K562 (cell line): Measurements from ENCODE around the gene TOM1. TPM values are rescaled to one million over a fixed set of nuclear protein-coding genes. Genes with fewer than 3 reads are reported as not detected.

ENCODE experiments used
- ATAC-seq: fragments of 200-7000 bp; cut with Tn5 transposase; 3 replicates; pipeline ENCODE4 v1.9.1; 2020; ENCODE audit warnings: moderate library complexity
- BruUV-seq: library from RNA; stranded (reverse); fragments of 400-500 nt; replicated peaks from 2 replicates; lab custom pipeline; 2021; lab: Mats Ljungman, UMichigan
- CTCF ChIA-PET: fragments of 300-600 bp; formaldehyde crosslinking; extraction: SDS; loops from one replicate; lab custom pipeline; 2021; ENCODE audit warnings: low intra/inter-chr PET ratio; lab: Yijun Ruan, JAX
- POLR2A ChIA-PET: fragments of 300-600, 350-650 bp; sonication (Branson Sonifier 250); formaldehyde crosslinking; extraction: SDS; loops from one replicate; lab custom pipeline; 2021; ENCODE audit warnings: antibody characterized with exemption, inconsistent platforms; lab: Yijun Ruan, JAX
- DNase-seq, 4 experiments: peaks; one replicate each; pipeline versions ENCODE4 v3.0.0 to v3.0.0-alpha.2; 2011 to 2018; ENCODE audit warnings: low spot score in 3 of 4, mixed read lengths in 3 of 4; ENCODE audit errors: extremely low read depth in 1 of 4
- FAIRE-seq: peaks from 2 replicates; lab custom pipeline; 2011; peaks lifted over from hg19 to GRCh38; lab: Jason Lieb, UNC
- H2AFZ ChIP-seq: 2 replicates; pipeline ENCODE4 v1.6.0; 2011; ENCODE audit warnings: low read depth, low read length, control low read depth, inconsistent platforms
- H3K27ac ChIP-seq: fragments of 200-600 bp; 3 replicates; pipeline ENCODE4 v1.8.0; 2011; ENCODE audit warnings: low read depth, mild to moderate bottlenecking, control low read depth, inconsistent platforms, low read length, moderate library complexity, mixed read lengths; ENCODE audit errors: extremely low read depth
- H3K27me3 ChIP-seq, 2 experiments: fragments of 300-600 bp in 1 of 2; 2 replicates in 1 of 2; 3 replicates in 1 of 2; pipeline versions ENCODE4 v1.6.0 to v1.8.0; 2011; ENCODE audit warnings: inconsistent platforms in 2 of 2, low read length in 2 of 2, mild to moderate bottlenecking in 1 of 2, mixed read lengths in 1 of 2, moderate library complexity in 1 of 2; ENCODE audit not compliant: control insufficient read depth in 2 of 2, insufficient read depth in 2 of 2
- H3K36me3 ChIP-seq: fragments of 300-600 bp; 3 replicates; pipeline ENCODE4 v1.8.0; 2011; ENCODE audit warnings: mild to moderate bottlenecking, low read length, inconsistent platforms; ENCODE audit not compliant: control insufficient read depth, insufficient read depth
- H3K4me1 ChIP-seq, 2 experiments: fragments of 200-600 bp in 1 of 2; replicated peaks in 1 of 2; 2 replicates in 1 of 2; 3 replicates in 1 of 2; pipeline versions ENCODE4 v1.5.1 to v1.8.0; 2011; ENCODE audit warnings: inconsistent platforms in 2 of 2, low read length in 2 of 2, mild to moderate bottlenecking in 1 of 2, mixed read lengths in 1 of 2, moderate library complexity in 1 of 2; ENCODE audit not compliant: control insufficient read depth in 2 of 2, insufficient read depth in 2 of 2
- H3K4me2 ChIP-seq: 2 replicates; pipeline ENCODE4 v1.6.1; 2011; ENCODE audit warnings: low read length, control low read depth, inconsistent platforms, mixed read lengths; ENCODE audit not compliant: insufficient read depth
- H3K4me3 ChIP-seq: fragments of 200-600 bp; sonication (generic), shearing (Covaris generic); 2 replicates; pipeline ENCODE4 v1.5.1; 2016; ENCODE audit warnings: control low read depth, inconsistent platforms
- H3K79me2 ChIP-seq: fragments of 200-600 bp; 3 replicates; pipeline ENCODE4 v1.8.0; 2011; ENCODE audit warnings: low read length, inconsistent platforms; ENCODE audit not compliant: control insufficient read depth, insufficient read depth
- H3K9ac ChIP-seq, 2 experiments: 2 replicates each; pipeline versions ENCODE4 v1.6.0 to v1.6.1; 2011; ENCODE audit warnings: low read depth in 2 of 2, low read length in 2 of 2, control low read depth in 1 of 2, inconsistent platforms in 1 of 2, mild to moderate bottlenecking in 1 of 2, mixed read lengths in 1 of 2; ENCODE audit not compliant: insufficient read depth in 1 of 2
- H3K9me1 ChIP-seq: one replicate; pipeline ENCODE4 v1.6.0; 2011; ENCODE audit warnings: inconsistent platforms, mild to moderate bottlenecking, low read length, moderate library complexity; ENCODE audit not compliant: control insufficient read depth, insufficient read depth
- H3K9me3 ChIP-seq: replicated peaks from 2 replicates; pipeline ENCODE4 v1.5.1; 2011; ENCODE audit warnings: low read depth, low read length, inconsistent platforms; ENCODE audit not compliant: control insufficient read depth, insufficient read depth
- H4K20me1 ChIP-seq: replicated peaks from 2 replicates; pipeline ENCODE4 v1.6.1; 2011; ENCODE audit warnings: low read length, inconsistent platforms, mixed read lengths; ENCODE audit not compliant: control insufficient read depth, insufficient read depth
- CHD4 ChIP-seq: fragments of 200-600 bp; sonication (generic); IDR thresholded peaks from 3 replicates; pipeline ENCODE4 v1.6.1; 2012; ENCODE audit warnings: low read depth, mild to moderate bottlenecking, mixed read lengths, low read length, inconsistent platforms; ENCODE audit not compliant: insufficient read depth, insufficient replicate concordance, poor library complexity, severe bottlenecking
- MAFF ChIP-seq: IDR thresholded peaks from 2 replicates; pipeline ENCODE4 v1.6.1; 2012; ENCODE audit warnings: low read length, improper control_type of control experiment
- MEIS2 ChIP-seq: fragments of 450-650 bp; IDR thresholded peaks from 2 replicates; pipeline ENCODE4 v1.6.1; 2014; ENCODE audit warnings: mild to moderate bottlenecking; ENCODE audit not compliant: partially characterized antibody
- NR2C2 ChIP-seq, 2 experiments: fragments of 200-800 bp in 1 of 2; sonication (Bioruptor generic) in 1 of 2; sonication (generic) in 1 of 2; formaldehyde crosslinking in 1 of 2; IDR thresholded peaks; 2 replicates each; pipeline versions ENCODE4 v1.6.1 to v1.8.0; 2016 to 2022; ENCODE audit warnings: mild to moderate bottlenecking in 1 of 2, missing compliant biosample characterization in 1 of 2, missing genetic modification characterization in 1 of 2, missing genetic modification reagents in 1 of 2
- ZNF764 ChIP-seq: fragments of 250-450 bp; sonication (Bioruptor Pico); IDR thresholded peaks from 2 replicates; pipeline ENCODE4 v1.4.0; 2020; ENCODE audit warnings: low read depth, mild to moderate bottlenecking, moderate library complexity
- WGBS: fragments of 100-300 bp; shearing (Covaris generic); methylation state at CpG from one replicate; pipeline ENCODE4 v1.1.6; 2016; ENCODE audit warnings: low coverage, mixed read lengths; ENCODE audit not compliant: insufficient coverage; ENCODE audit errors: missing lambda C conversion rate; 5-methylcytosine and 5-hydroxymethylcytosine counted together
- in situ Hi-C: fragments of 300-500 bp; cut with MboI; formaldehyde crosslinking; loops from 4 replicates; pipeline ENCODE4 v1.15.0; 2018; ENCODE audit warnings: inconsistent platforms, mixed read lengths
- intact Hi-C: fragments of 100-400 bp; cut with micrococcal nuclease; formaldehyde crosslinking; loops from 2 replicates; pipeline ENCODE4 v1.14.2; 2022
- polyA plus RNA-seq, 8 experiments: library from polyadenylated mRNA; depleted of rRNA in 4 of 8; stranded (reverse) in 5 of 8; unstranded in 3 of 8; fragments of >200 nt; fragmentation: Nextera tagmentation in 2 of 8; fragmentation: Illumina TruSeq in 1 of 8; extraction: Ambion mirVana in 2 of 8; extraction: Trizol in 1 of 8; gene quantifications; 2 replicates each; pipeline versions ENCODE4 v1.2.1 to v1.2.3, GENCODE V29; 2011 to 2014; ENCODE audit warnings: inconsistent platforms in 1 of 8, missing spikeins in 1 of 8
- total RNA-seq, 7 experiments: library from RNA; depleted of rRNA in 6 of 7; stranded (reverse); fragments of >200 nt in 6 of 7; fragmentation: Illumina TruSeq in 2 of 7; extraction: Trizol in 2 of 7; gene quantifications; 2 replicates each; pipeline versions ENCODE4 v1.2.1 to v1.2.3, GENCODE V29; 2011 to 2021; ENCODE audit warnings: low replicate concordance in 1 of 7
- TF ChIP-seq, protein P1 (sequence below): fragments of 450-650 bp; IDR thresholded peaks from 2 replicates; pipeline ENCODE4 v1.7.0; 2016; ENCODE audit warnings: borderline replicate concordance
- TF ChIP-seq, protein P2 (sequence below): fragments of 450-650 bp; IDR thresholded peaks from 2 replicates; pipeline ENCODE4 v1.6.1; 2017; ENCODE audit warnings: antibody characterized with exemption
- TF ChIP-seq, protein P3 (sequence below): fragments of 450-650 bp; conservative IDR thresholded peaks from 2 replicates; pipeline ENCODE4 v1.6.1; 2016; ENCODE audit warnings: missing genetic modification characterization, low read depth, mild to moderate bottlenecking, missing compliant biosample characterization, moderate library complexity
- TF ChIP-seq, protein P4 (sequence below): sonication (generic); formaldehyde crosslinking; IDR thresholded peaks from 2 replicates; pipeline ENCODE4 v1.8.0; 2022; ENCODE audit warnings: mild to moderate bottlenecking, low read depth, missing genetic modification reagents

The TOM1 gene
- total and polyA plus RNA-seq, 9 of the 15 experiments (the other 6 are each of a cell fraction or from before 2014, with no cell fraction given) = 0.64 to 20.6 (median 12.0) TPM

DNA sequence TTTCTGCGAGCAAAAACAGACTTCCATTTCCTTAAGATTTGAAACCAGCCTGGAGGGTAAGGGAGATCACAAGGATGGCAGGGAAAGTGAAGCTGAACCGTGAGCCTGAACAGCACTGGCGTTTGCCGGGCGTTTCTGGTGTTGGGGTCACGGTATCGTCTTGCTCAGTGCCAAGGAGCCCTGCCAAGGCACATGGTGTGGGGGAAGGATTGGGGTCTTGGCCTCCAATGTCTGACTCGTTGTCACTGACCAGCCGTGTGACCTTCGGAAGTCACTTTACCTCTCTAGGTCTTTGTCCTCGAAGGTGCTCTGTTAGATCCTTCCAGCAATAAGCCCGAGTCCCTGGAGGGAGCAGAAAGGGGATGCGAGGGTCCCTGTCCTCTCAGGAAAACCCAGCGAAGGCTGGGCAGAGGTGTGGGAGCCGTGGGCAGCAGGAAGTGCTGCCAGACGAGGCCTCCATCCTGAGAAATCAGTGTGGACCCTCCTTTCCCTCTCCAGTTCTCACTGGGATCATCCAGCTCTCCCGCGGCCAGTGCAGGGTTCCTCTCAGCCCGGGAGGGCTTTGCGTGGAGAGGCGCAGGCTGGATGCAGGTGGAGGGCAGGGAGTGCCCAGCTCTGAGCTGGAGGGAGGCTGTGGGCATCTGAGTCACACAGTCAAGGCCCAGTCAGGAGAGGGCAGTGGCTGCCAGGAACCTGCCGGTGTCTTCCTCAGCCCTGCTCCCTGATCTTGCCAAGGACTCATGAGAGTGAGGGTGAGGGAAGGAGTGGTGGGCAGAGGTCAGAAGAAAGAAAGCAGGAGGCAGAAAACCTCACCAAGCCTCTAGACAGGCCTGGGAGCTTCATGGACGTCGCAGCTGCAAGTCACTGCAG, 18.9 kb downstream of the TOM1 start (continued):
- TF ChIP-seq, protein P1, sequence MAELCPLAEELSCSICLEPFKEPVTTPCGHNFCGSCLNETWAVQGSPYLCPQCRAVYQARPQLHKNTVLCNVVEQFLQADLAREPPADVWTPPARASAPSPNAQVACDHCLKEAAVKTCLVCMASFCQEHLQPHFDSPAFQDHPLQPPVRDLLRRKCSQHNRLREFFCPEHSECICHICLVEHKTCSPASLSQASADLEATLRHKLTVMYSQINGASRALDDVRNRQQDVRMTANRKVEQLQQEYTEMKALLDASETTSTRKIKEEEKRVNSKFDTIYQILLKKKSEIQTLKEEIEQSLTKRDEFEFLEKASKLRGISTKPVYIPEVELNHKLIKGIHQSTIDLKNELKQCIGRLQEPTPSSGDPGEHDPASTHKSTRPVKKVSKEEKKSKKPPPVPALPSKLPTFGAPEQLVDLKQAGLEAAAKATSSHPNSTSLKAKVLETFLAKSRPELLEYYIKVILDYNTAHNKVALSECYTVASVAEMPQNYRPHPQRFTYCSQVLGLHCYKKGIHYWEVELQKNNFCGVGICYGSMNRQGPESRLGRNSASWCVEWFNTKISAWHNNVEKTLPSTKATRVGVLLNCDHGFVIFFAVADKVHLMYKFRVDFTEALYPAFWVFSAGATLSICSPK = no peak
- TF ChIP-seq CHD4 (no peak), NR2C2 (CRISPR knock-in tag; IDR thresholded peaks at IDR 0.05) (no peak), NR2C2 (tag; IDR thresholded peaks at IDR 0.05) (no peak)

DNA sequence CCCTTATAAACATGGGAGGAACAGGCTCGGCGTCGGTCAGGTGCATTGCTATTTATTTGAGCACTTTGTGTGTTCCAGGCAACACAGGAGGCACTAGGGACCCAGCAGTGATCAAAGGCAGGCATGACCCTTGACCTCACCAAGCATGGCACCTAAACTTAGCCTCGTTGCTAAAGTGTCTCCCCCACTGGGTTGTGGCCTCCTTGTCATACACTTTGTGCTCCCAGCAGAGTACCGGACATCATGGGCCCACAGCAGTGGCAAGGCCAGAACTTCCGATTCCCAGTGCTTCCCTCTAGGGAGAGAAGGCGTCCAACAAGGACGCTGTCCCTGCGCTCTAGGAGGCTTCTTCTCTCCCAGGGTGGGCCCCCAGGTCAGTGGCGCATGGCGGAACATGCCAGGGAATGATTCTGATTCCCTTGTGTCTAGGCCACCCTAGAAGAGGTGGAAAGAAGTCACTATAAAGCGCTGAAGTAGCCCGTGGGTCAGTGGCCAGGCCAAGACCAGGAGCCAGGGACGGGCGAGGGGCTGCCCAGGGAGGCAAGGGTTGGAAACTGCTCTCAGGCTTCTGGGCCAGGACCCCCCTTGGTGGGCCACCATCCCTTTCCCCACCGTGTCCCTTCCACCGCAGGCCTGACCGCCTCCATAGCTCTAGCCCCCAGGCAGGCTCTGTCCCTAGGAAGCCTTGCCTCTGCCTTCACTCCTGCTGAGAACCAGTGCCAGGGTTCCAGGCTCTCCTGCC, 19.7 kb downstream of the TOM1 start:
- H3K4me3 ChIP-seq = no peak overlapping the region
- H3K79me2 ChIP-seq = no peaks in the 10 kb centered on the region
- no peaks in the 10 kb centered on the region for H3K9me3 ChIP-seq
- no peak overlapping the region for H2AFZ ChIP-seq
- no peak overlapping the region for H3K4me2 ChIP-seq
- H3K27ac ChIP-seq = no peak overlapping the region
- no peak for ATAC-seq
- CTCF ChIA-PET = no interaction called here
- WGBS = 82% methylated on average over 10 of the region's 18 CpGs
- BruUV-seq = no TSS peak
- H4K20me1 ChIP-seq = no peaks in the 10 kb centered on the region
- in situ Hi-C loops (no loop called here), intact Hi-C loops (no loop called here)
- no peaks in the 10 kb centered on the region for H3K9me1 ChIP-seq
- peaks cover 18% of the 10 kb centered on the region; the same call in 1 of the 3 replicates for H3K36me3 ChIP-seq
- no peak for DNase-seq
- POLR2A ChIA-PET = interaction anchor here (0.6 kb wide), 1 partner anchor 107 kb away, joined by 3 read pairs; no protein-coding TSS in a partner anchor
- no peak for FAIRE-seq
- H3K27me3 ChIP-seq = no peaks in the 10 kb centered on the region
- peaks cover 0 to 3% of the 10 kb centered on the region in 2 experiments; a peak in 1 of 5 replicates for H3K4me1 ChIP-seq
- no peak overlapping the region for H3K9ac ChIP-seq
- TF ChIP-seq, protein P2, sequence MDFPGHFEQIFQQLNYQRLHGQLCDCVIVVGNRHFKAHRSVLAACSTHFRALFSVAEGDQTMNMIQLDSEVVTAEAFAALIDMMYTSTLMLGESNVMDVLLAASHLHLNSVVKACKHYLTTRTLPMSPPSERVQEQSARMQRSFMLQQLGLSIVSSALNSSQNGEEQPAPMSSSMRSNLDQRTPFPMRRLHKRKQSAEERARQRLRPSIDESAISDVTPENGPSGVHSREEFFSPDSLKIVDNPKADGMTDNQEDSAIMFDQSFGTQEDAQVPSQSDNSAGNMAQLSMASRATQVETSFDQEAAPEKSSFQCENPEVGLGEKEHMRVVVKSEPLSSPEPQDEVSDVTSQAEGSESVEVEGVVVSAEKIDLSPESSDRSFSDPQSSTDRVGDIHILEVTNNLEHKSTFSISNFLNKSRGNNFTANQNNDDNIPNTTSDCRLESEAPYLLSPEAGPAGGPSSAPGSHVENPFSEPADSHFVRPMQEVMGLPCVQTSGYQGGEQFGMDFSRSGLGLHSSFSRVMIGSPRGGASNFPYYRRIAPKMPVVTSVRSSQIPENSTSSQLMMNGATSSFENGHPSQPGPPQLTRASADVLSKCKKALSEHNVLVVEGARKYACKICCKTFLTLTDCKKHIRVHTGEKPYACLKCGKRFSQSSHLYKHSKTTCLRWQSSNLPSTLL = no peak
- no peak for TF ChIP-seq ZNF764
- TF ChIP-seq MEIS2 = no peak
- TF ChIP-seq, protein P3, sequence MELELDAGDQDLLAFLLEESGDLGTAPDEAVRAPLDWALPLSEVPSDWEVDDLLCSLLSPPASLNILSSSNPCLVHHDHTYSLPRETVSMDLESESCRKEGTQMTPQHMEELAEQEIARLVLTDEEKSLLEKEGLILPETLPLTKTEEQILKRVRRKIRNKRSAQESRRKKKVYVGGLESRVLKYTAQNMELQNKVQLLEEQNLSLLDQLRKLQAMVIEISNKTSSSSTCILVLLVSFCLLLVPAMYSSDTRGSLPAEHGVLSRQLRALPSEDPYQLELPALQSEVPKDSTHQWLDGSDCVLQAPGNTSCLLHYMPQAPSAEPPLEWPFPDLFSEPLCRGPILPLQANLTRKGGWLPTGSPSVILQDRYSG (tag) = no peak
- TF ChIP-seq, protein P4, sequence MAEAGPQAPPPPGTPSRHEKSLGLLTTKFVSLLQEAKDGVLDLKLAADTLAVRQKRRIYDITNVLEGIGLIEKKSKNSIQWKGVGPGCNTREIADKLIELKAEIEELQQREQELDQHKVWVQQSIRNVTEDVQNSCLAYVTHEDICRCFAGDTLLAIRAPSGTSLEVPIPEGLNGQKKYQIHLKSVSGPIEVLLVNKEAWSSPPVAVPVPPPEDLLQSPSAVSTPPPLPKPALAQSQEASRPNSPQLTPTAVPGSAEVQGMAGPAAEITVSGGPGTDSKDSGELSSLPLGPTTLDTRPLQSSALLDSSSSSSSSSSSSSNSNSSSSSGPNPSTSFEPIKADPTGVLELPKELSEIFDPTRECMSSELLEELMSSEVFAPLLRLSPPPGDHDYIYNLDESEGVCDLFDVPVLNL (CRISPR knock-in tag) = no peak
- TF ChIP-seq MAFF = no peak
